Upper lobe of left lung (tissue), 6 donors: Measurements from ENCODE around the gene LTBP1. TPM values are rescaled to one million over a fixed set of nuclear protein-coding genes. Genes with fewer than 3 reads are reported as not detected.

ENCODE experiments used
- ATAC-seq, 2 donors: fragments of 200-7000 bp; cut with Tn5 transposase; one replicate each; pipeline ENCODE4 v1.9.1; 2022; ENCODE audit warnings: mild to moderate bottlenecking in 2 of 2, moderate library complexity in 2 of 2; ENCODE audit not compliant: low FRiP score in 2 of 2
- DNase-seq, 2 donors: peaks; one replicate each; pipeline ENCODE4 v3.0.0-alpha.2; 2019 to 2020
- H3K27ac ChIP-seq, 4 donors: fragments of 200-600 bp; sonication (generic); one replicate each; pipeline ENCODE4 v1.5.1; 2016 to 2019
- H3K27me3 ChIP-seq, 4 donors: fragments of 200-600 bp; sonication (generic); one replicate each; pipeline ENCODE4 v1.5.1; 2017 to 2019
- H3K36me3 ChIP-seq, 4 donors: fragments of 200-600 bp; sonication (generic); one replicate each; pipeline ENCODE4 v1.5.1; 2016 to 2019
- H3K4me1 ChIP-seq, 4 donors: fragments of 200-600 bp; sonication (generic); one replicate each; pipeline ENCODE4 v1.5.1; 2018 to 2019
- H3K4me3 ChIP-seq, 4 donors: fragments of 200-600 bp; sonication (generic); one replicate each; pipeline ENCODE4 v1.5.1; 2017 to 2019; ENCODE audit warnings: mild to moderate bottlenecking in 2 of 4, moderate library complexity in 1 of 4
- H3K9me3 ChIP-seq, 4 donors: fragments of 200-600 bp; sonication (generic); one replicate each; pipeline ENCODE4 v1.5.1; 2018 to 2019
- CTCF ChIP-seq, 6 experiments: fragments of 450-650 bp in 4 of 6; fragments of 200-600 bp in 2 of 6; sonication (generic) in 2 of 6; IDR thresholded peaks; one replicate each; pipeline ENCODE4 v1.5.1; 2016 to 2019; ENCODE audit warnings: antibody characterized with exemption in 6 of 6
- EP300 ChIP-seq, 4 donors: sonication (generic); formaldehyde crosslinking; IDR thresholded peaks; one replicate each; pipeline ENCODE4 v1.5.1; 2017; ENCODE audit warnings: antibody characterized with exemption in 4 of 4, control low read depth in 2 of 4
- POLR2A ChIP-seq, 4 donors: fragments of 450-650 bp; IDR thresholded peaks; one replicate each; pipeline ENCODE4 v1.5.1; 2016 to 2017; ENCODE audit warnings: antibody characterized with exemption in 4 of 4, mild to moderate bottlenecking in 2 of 4
- POLR2AphosphoS5 ChIP-seq, 2 donors: sonication (generic); formaldehyde crosslinking; IDR thresholded peaks; one replicate each; pipeline ENCODE4 v1.5.1; 2017; ENCODE audit warnings: antibody characterized with exemption in 2 of 2
- WGBS, 2 donors: methylation state at CpG; one replicate each; pipeline ENCODE4 v1.1.5; 2017 to 2018; 5-methylcytosine and 5-hydroxymethylcytosine counted together
- total RNA-seq, 6 donors: library from RNA; depleted of rRNA in 4 of 6; stranded (reverse); fragments of >200 nt in 4 of 6; gene quantifications; one replicate each; pipeline versions ENCODE4 v1.1.0 to v1.2.1, GENCODE V29; 2016 to 2021
- donor health status: DM: no; HTN: no; CAD: no; lungs with moderate emphysema.
- donor health status: DM: no; HTN: yes; CAD: no; lungs with severe emphysema.

The LTBP1 gene
- total RNA-seq, 6 donors from 2014 or later, result 11.5 to 45.0 (median 27.1) TPM

DNA sequence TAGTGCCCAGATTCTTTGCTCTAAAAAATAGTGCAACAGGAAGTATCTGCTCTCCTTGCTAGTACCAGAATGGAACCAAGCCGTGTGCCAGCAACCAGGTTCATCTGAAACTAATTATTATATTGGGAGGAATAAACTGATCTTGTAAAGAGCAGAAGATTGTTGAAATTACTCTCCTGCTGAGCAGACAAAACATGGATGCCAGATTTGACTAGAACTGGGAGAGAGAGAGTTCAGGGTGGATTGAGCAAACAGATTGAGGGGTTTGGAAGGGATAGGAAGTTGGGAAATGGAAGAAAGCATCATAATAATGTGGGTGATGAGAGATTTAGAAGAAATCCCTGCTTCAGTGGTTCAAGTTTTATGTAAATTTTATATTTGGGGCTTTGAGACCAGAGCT is 369.6 kb downstream of the LTBP1 start:
- Histone ChIP-seq H3K36me3 (no peaks in the 10 kb centered on the region), H3K4me3 (no peak overlapping the region), H3K9me3 (no peaks in the 10 kb centered on the region), H3K4me1 (peaks cover 0 to 2% (median 0%) of the 10 kb centered on the region in 4 donors), H3K27ac (no peak overlapping the region), H3K27me3 (no peaks in the 10 kb centered on the region)
- ATAC-seq (no peak), DNase-seq (no peak)
- TF ChIP-seq EP300 (IDR thresholded peaks at IDR 0.05) (no peak), CTCF (IDR thresholded peaks at IDR 0.05) (no peak), POLR2A (IDR thresholded peaks at IDR 0.05) (no peak), POLR2AphosphoS5 (IDR thresholded peaks at IDR 0.05) (no peak)
- 71 to 83% methylated on average over 1 of the region's 1 CpG for whole genome bisulfite sequencing, 2 donors

GRCh38 chr2:33317369-33318007 is 370.7 kb downstream of the LTBP1 start:
- H3K4me1 ChIP-seq, result peaks cover 0 to 10% (median 4%) of the 10 kb centered on the region in 4 donors
- H3K4me3 ChIP-seq, result no peak overlapping the region
- TF ChIP-seq CTCF (IDR thresholded peaks at IDR 0.05) (no peak), POLR2AphosphoS5 (IDR thresholded peaks at IDR 0.05) (no peak), EP300 (IDR thresholded peaks at IDR 0.05) (no peak), POLR2A (IDR thresholded peaks at IDR 0.05) (no peak)
- no peak overlapping the region for H3K27ac ChIP-seq
- DNase-seq (no peak), ATAC-seq (no peak)
- H3K9me3 ChIP-seq, result no peaks in the 10 kb centered on the region
- H3K36me3 ChIP-seq, result no peaks in the 10 kb centered on the region
- H3K27me3 ChIP-seq, result no peaks in the 10 kb centered on the region
- WGBS, 2 donors, result 81 to 84% methylated on average over 5 of the region's 5 CpGs

- ATAC-seq, result no peak
- TF ChIP-seq EP300 (IDR thresholded peaks at IDR 0.05) (no peak), POLR2A (IDR thresholded peaks at IDR 0.05) (no peak), CTCF (IDR thresholded peaks at IDR 0.05) (no peak), POLR2AphosphoS5 (IDR thresholded peaks at IDR 0.05) (no peak)
- no peaks in the 10 kb centered on the region for H3K36me3 ChIP-seq
- H3K27ac ChIP-seq, result no peak overlapping the region
- H3K27me3 ChIP-seq, result no peaks in the 10 kb centered on the region
- no peaks in the 10 kb centered on the region for H3K9me3 ChIP-seq
- 52 to 58% methylated on average over 3 of the region's 3 CpGs for WGBS, 2 donors
- H3K4me1 ChIP-seq, result peaks cover 0 to 10% (median 4%) of the 10 kb centered on the region in 4 donors
- DNase-seq, result no peak
- H3K4me3 ChIP-seq, result no peak overlapping the region
Measured at GRCh38 chr2:33318456-33318855, 371.7 kb downstream of the LTBP1 start.

DNA sequence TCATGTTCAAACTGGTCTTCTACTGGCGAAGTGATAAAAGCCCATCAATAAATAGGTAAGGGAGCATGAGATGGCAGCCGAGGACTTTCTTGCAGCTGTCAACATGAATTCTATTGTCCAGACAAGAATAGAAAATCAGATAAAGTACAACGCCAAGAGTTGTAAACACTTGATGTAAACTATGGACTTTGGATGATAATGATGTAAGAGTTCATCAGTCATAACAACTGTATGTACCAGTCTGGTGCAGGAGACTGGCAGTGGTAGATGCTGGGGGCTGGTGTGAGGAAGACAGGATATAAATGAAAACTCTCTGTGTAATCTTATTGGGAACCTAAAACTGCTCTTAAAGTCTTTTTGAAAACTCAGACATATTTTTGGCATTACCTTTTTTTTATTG is 373.8 kb downstream of the LTBP1 start:
- no peak for TF ChIP-seq POLR2A (IDR thresholded peaks at IDR 0.05)
- no peak for TF ChIP-seq POLR2AphosphoS5 (IDR thresholded peaks at IDR 0.05)
- no peak for TF ChIP-seq CTCF (IDR thresholded peaks at IDR 0.05)
- no peak for TF ChIP-seq EP300 (IDR thresholded peaks at IDR 0.05)
- no peak overlapping the region for H3K4me3 ChIP-seq
- ATAC-seq, result no peak
- H3K27ac ChIP-seq, result no peak overlapping the region
- DNase-seq, result no peak
- WGBS, 2 donors, result 69 to 70% methylated on average over 3 of the region's 3 CpGs
- no peaks in the 10 kb centered on the region for H3K27me3 ChIP-seq
- no peaks in the 10 kb centered on the region for H3K36me3 ChIP-seq
- H3K4me1 ChIP-seq, result peaks cover 0 to 10% (median 4%) of the 10 kb centered on the region in 4 donors
- H3K9me3 ChIP-seq, result no peaks in the 10 kb centered on the region

DNA sequence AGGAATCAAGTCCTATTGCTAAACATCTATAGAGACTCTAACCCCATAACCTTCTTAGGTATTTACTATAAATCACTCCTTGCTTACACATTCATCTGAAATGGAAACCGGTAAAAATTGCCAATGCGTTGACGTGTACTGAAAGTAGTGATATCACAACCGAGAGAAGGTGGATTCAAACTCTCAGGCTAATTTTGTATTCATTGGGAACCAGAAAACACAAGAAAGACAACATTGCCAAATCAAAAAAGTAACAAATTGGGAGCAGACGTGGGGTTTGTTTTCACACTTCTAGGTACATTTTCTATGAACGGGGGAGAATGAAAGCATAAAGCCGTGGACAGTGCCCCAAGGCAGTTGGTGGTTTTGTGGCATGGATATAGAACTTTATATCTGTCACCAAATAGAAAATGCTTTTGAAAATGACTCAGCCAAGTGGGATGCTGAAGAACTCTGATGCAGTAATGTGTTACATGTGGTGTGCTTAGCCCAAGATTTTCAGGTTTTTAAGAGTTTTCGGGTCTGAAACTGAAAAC is 374.6 kb downstream of the LTBP1 start:
- DNase-seq, result no peak
- Histone ChIP-seq H3K9me3 (no peaks in the 10 kb centered on the region), H3K27ac (no peak overlapping the region), H3K36me3 (no peaks in the 10 kb centered on the region), H3K4me3 (no peak overlapping the region), H3K4me1 (peaks cover 0 to 10% (median 4%) of the 10 kb centered on the region in 4 donors), H3K27me3 (no peaks in the 10 kb centered on the region)
- no peak for ATAC-seq
- 69 to 78% methylated on average over 8 of the region's 8 CpGs for WGBS, 2 donors
- no peak for TF ChIP-seq POLR2A (IDR thresholded peaks at IDR 0.05)
- TF ChIP-seq CTCF (IDR thresholded peaks at IDR 0.05), result no peak
- no peak for TF ChIP-seq EP300 (IDR thresholded peaks at IDR 0.05)
- TF ChIP-seq POLR2AphosphoS5 (IDR thresholded peaks at IDR 0.05), result no peak
